ENCODE data around the gene S100PBP. TPM values are rescaled to one million over a fixed set of nuclear protein-coding genes. Genes with fewer than 3 reads are reported as not detected.

Gene S100PBP
- total RNA-seq, 1 experiment from 2014 or later, result 50.1 TPM

DNA sequence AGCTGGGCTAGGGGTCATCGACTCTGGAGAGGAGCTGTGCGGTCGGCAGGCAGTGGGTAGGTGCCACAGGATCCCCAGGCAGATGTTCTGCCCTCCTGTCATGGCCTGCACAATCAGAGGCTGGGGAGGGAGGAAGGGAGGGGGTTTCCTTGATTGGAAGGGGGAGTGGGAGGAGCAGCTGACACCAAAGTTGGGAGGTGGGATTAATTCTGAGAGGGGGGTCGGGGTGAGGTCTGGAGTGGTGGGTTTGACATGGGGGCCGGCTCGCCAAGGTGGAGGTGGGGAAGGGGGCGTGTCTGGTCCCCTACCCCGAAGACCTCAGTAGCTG is 68.2 kb downstream of the S100PBP start:
- no peaks in the 10 kb centered on the region for H3K36me3 Mint-ChIP-seq (ENCODE audit: insufficient read depth in 1 of 3, low read depth in 3 of 3)
- peaks cover 66% of the 10 kb centered on the region for H3K27me3 Mint-ChIP-seq (ENCODE audit: low read depth)
- no peak overlapping the region for H3K23ac ChIP-seq (ENCODE audit: insufficient read length, low read depth, low read length)
- no peaks in the 10 kb centered on the region for H3K9me3 ChIP-seq (ENCODE audit: control insufficient read depth, low read depth, low read length)
- no peak overlapping the region for H3K4ac ChIP-seq (ENCODE audit: low read depth, low read length)
- peak overlapping the region; percentile 49 to 75; a peak in 4 of 5 replicates for H3K4me3 Mint-ChIP-seq
- H3K4me1 Mint-ChIP-seq, result peaks cover 4 to 35% of the 10 kb centered on the region in 2 experiments; a peak in 3 of 4 replicates
- no peak overlapping the region for H3K27ac Mint-ChIP-seq
- H2BK15ac ChIP-seq (ENCODE audit: low read depth, low read length), result no peak overlapping the region
- no peak overlapping the region for H3K14ac ChIP-seq (ENCODE audit: insufficient read depth, low read length)
- no peak overlapping the region for H4K91ac ChIP-seq (ENCODE audit: insufficient read length, low read depth, low read length)
- H3K79me1 ChIP-seq (ENCODE audit: insufficient read depth, low read depth, low read length, poor library complexity, severe bottlenecking), result no peaks in the 10 kb centered on the region
- H3K79me2 ChIP-seq (ENCODE audit: insufficient read depth, low read length), result no peaks in the 10 kb centered on the region
- no peak overlapping the region for H2BK5ac ChIP-seq (ENCODE audit: insufficient read length, low read length)
- no peaks in the 10 kb centered on the region for H3K23me2 ChIP-seq (ENCODE audit: insufficient read length, low read depth, low read length, poor library complexity, severe bottlenecking)
- H4K20me1 ChIP-seq (ENCODE audit: control insufficient read depth, insufficient read depth, insufficient read length), result no peaks in the 10 kb centered on the region
- H3K4me2 ChIP-seq (ENCODE audit: insufficient read depth, insufficient read length, low read length), result peak overlapping the region; percentile 30
- no peak overlapping the region for H3K27ac ChIP-seq (ENCODE audit: insufficient read length, low read depth, low read length)
- H2AK5ac ChIP-seq (ENCODE audit: insufficient read length, low read length), result no peak overlapping the region
- H3K18ac ChIP-seq (ENCODE audit: insufficient read length, low read depth, low read length), result no peak overlapping the region
- no CpG with 5 or more reads among the region's 8 CpGs for WGBS (ENCODE audit: extremely low coverage, insufficient read length, low lambda C conversion rate)
- no peak overlapping the region for H2BK20ac ChIP-seq (ENCODE audit: low read depth, low read length, poor library complexity, severe bottlenecking)
- TF ChIP-seq, protein P1, sequence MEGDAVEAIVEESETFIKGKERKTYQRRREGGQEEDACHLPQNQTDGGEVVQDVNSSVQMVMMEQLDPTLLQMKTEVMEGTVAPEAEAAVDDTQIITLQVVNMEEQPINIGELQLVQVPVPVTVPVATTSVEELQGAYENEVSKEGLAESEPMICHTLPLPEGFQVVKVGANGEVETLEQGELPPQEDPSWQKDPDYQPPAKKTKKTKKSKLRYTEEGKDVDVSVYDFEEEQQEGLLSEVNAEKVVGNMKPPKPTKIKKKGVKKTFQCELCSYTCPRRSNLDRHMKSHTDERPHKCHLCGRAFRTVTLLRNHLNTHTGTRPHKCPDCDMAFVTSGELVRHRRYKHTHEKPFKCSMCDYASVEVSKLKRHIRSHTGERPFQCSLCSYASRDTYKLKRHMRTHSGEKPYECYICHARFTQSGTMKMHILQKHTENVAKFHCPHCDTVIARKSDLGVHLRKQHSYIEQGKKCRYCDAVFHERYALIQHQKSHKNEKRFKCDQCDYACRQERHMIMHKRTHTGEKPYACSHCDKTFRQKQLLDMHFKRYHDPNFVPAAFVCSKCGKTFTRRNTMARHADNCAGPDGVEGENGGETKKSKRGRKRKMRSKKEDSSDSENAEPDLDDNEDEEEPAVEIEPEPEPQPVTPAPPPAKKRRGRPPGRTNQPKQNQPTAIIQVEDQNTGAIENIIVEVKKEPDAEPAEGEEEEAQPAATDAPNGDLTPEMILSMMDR (conservative IDR thresholded peaks at IDR 0.05), result no peak
- H2BK120ac ChIP-seq (ENCODE audit: low read depth, low read length, poor library complexity, severe bottlenecking), result no peak overlapping the region
- no peak overlapping the region for H2BK12ac ChIP-seq (ENCODE audit: insufficient read length, low read depth, low read length)
- no peak overlapping the region for H2AFZ ChIP-seq (ENCODE audit: low read length)
- H4K8ac ChIP-seq (replicated peaks; ENCODE audit: insufficient read length, low read depth, low read length), result no peak overlapping the region
- H3K9me3 Mint-ChIP-seq, result no peaks in the 10 kb centered on the region; a peak in 1 of 5 replicates
- H3K27me3 ChIP-seq (ENCODE audit: insufficient read depth, low read length), result no peaks in the 10 kb centered on the region; the same call in 1 of the 2 replicates
- no peak overlapping the region for H3T11ph ChIP-seq (ENCODE audit: low read length)
- no peak for DNase-seq
- H3K9ac ChIP-seq (ENCODE audit: extremely low read depth, insufficient read length, low read length), result no peak overlapping the region
- H3K4me1 ChIP-seq (ENCODE audit: insufficient read depth, low read length), result no peaks in the 10 kb centered on the region
- H4K5ac ChIP-seq (ENCODE audit: insufficient read length, low read depth, low read length), result no peak overlapping the region
- no peak overlapping the region for H3K56ac ChIP-seq (ENCODE audit: insufficient read length, low read depth, low read length)
